ENCODE data around the gene GOLGA1.
"Not testable (repeated sequence)": the region's sequence is repeated elsewhere in the genome, so short reads cannot be mapped to it uniquely, and the experiment has no call there.

Gene GOLGA1

GRCh38 chr9:124939944-124940343, 939 bp downstream of the GOLGA1 start:
- no peak for DNase-seq

DNA sequence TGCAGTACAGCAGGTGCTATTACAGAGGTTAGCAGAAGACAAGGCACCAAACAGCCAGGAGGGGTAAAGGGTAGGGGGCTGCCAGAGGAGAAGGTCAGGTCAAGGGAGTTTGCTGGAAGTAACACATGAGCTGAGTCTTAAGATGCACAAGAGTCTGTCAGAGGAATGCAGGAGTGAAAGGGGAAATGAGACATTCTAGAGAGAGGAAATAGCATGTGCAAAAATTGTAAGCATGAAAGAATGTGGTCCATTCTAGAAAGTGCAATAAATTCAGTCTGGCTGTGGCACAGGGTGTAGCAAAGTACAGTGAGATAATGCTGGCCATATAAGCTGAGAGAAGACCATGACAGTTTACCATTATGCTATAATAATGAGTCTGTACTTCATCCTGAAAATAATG, 6.6 kb downstream of the GOLGA1 start:
- DNase-seq, result no peak

DNA sequence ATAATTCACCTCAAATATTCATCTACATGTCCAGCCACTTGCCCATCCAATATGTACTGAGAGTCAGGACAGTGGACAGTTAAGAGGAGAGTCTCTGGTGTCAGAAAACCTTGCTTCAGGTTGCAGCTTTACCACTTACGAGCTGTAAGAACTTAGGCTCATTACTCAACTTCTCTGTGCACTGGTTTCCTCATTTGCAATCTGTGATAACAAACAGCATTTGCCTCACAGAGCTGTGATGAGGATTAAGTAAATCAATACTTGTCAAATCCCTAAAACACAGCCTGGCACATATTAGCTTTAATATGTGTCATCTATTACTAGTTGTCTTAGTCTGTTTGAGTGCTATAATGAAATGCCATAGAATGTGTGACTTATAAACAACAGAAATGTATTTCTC, 8.6 kb downstream of the GOLGA1 start:
- DNase-seq, result no peak

DNA sequence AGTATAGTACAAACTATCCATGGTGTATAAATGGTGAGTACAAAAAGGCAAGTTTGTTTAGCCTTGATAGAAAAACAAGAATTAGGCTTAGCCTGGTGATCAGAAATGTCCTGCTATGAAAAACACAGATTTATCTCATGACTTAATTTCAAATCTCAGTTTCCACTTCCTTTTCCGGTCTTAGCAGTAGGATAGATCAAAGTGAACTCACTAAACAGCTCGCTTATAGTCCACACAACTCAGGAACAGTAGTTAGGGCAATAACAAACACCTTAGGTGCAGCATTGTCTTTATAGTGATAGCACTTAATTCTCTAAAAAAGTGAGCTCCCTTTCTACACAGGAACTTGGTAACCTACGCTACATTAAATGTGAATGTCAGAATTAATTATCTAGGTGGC, 11.4 kb downstream of the GOLGA1 start:
- no peak for DNase-seq

DNA sequence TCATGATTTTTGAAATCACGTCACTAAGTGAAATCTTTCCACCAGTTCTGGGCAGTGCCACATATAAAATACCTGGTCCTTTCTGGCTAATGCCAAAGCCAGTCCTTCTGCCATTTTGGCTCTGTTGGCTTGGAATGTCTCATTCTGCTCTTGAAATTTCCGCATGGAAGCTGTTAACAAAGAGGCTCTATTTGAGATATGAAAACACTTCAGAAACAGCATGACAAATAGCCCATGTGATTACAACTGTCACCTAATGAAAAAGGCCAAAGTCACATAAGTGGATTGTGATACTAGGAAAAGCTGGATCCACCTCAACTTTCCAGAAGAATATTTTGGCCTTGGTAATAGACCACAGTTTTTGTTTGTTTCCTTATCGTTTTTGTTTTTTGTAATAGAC, 12.8 kb downstream of the GOLGA1 start:
- no peak for DNase-seq

DNA sequence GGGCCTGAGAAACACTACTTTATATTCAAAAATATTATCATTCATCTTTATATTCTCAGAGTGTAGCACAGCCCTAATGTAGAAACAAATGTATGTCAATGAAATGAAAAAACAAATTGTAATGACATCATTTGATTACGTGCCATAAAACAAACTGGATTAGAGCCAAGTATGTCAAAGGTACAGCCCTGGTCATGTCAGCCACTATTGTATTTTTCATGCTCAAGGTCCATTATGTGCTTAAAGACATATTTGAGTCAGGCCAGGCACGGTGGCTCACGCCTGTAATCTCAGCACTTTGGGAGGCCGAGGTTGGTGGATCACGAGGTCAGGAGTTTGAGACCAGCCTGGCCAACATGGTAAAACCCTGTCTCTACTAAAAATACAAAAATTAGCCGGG, 20.5 kb downstream of the GOLGA1 start:
- not testable (repeated sequence) for DNase-seq

GRCh38 chr9:124914753-124915405, 26.0 kb downstream of the GOLGA1 start:
- no peak for DNase-seq

DNA sequence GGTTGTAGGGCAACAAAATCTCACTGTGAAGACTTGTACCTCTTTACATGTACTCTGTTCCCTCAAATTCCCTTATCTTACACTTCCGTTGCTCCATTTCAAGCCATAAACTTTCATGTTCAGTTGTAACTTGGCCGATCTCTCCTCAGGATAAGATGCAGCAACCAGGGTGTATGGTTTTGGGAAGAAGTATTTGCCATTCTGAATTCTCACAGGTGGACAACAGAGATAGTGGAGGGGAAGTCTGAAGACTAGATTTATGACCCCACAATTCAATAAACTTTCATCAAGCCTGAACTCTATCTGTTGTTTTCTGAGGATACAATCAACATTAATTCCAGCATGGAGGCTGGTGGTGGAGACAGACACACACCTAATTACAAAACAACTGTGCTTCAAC, 27.5 kb downstream of the GOLGA1 start:
- DNase-seq, result no peak

DNA sequence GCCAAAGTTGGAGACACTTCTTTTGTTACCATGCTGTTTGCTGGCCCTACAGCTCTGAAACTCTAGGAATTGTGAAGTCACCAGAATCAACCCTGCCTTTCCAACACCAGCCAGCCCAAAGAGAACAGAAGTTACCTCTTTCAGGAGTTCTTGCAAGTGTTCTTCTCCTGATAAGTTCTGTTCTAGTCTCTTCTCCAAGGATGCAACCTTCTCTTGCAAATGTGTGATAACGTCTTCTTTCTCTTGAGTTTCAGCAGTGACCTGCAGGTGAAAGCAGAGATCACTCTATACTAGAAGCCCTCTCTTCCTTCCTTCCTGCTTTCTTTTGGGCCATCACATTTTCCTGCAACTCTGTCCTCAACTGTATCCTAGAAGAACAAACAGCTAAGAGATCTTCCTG, 29.1 kb downstream of the GOLGA1 start:
- DNase-seq, result no peak

DNA sequence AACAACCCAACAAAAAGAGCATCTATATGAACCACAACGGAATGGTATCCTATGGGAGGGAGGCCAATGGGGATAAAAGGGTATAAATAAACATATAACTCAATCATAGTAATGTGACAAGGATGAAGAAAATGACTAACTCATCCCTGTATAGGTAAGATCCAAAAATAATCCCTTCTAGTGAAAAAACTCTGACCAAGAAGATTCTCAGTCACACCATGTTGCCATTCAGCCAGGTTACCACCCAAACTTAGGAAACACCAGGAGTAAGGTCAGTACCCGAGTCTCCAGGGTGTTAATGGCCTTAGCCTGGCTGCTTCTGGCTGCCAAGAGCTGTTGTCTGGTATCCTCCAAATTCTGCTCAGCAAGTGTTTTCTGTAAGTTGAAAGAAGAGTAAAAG, 32.8 kb downstream of the GOLGA1 start:
- no peak for DNase-seq

- DNase-seq, result no peak
Measured at GRCh38 chr9:124906966-124907365, 33.9 kb downstream of the GOLGA1 start.

DNA sequence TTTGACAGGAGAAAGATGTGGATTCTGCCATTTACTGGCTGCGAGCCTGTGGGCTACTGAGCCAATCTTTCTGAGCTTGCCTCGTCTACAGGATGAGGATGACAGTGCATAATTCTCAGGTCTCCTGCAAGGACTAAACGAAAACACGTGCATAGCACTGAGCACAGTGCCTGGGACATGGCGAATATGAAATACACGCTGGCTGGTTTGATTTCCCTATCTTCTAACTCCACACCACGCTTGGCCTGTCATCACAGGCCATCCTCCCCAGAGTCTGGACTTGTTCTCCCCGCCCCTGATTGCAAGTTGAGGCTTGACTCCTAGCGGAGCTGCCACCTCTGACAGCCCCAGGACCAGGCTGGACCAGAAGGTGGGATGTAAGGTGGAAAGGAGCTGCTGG, 41.0 kb downstream of the GOLGA1 start:
- DNase-seq, result no peak

DNA sequence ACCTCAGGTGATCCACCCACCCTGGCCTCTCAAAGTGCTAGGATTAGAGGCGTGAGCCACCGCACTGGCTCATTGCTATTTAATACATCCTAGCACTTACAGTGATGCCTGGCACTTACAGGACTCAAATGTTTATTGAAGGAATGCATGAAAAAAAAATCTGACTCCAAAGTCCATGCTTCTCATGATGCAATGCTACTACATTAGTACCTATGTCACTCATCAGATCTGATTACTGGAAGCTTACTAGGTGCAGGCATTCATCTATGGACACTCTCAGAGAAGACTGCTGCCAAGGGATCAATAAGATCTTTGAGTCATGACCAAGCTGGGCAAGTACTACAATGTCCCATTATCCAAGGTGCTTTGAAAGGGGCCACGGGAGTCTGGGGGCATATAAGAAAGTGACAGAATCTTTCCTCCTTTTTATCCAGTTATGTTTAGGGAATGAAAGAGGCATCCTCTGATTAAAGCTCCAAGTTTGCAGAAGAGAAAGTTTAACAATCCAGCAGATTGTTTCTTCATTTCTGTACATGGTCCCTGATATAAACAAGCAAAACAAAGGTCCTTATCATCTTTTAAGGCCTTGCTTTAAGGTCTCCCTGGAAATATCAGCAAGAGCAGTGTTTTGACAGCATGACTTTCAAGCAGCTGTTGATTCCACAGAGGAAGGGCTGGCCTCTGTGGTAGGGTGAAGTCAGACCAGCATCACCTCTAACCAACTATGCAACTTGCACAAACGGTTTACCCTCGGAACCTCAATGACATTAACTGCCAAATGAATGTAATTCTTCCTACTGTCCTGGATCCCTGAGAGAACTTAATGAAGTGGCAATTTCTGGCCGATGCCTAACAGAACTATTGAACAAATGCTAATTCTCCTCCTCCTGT, 43.1 kb downstream of the GOLGA1 start:
- no peak for DNase-seq

DNA sequence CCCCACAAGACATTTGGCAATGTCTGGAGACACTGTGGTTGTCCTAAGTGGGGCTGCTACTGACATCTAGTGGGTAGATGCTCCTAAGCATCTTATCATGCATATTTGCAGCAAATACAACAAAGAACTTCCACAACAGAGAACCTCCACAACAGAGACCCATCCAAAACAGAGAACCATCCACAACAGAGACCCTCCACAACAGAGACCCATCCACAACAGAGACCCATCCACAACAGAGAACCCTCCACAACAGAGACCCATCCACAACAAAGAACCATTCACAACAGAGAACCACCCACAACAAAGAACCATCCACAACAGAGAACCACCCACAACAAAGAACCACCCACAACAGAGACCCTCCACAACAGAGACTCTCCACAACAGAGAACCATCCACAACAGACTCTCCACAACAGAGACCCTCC, 46.1 kb downstream of the GOLGA1 start:
- DNase-seq, result peak; percentile 19

DNA sequence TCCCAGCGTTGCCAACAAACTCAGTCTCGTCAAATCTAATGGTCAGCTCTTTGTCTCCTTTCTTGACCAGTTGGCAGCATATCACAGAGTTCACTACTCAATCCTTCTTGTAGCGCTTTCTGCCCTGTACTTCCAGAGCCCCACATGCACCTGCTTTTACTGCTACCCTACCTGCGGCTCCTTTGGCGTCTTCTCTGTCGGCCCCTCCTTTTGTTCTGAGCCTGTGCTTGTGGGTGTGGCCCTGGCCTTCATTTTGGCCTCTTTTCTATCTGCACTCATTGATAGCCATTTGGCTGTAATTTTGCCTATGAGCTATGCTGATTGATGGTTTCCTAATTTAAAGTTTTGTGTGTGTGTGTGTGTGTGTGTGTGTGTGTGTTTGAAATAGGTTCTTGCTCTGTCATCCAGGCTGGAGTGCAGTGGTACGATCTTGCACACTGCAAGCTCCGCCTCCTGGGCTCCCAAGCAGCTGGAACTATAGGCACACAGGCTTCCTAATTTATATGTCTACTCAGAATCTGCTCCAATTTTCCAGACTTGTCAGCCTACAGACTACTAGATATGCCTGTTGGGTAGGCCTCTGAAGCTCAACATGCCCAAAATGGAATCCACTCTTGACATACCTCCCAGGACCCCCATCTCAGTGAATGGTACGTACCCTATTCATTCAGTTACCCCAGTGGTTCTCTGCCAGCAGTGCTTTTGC, 46.7 kb downstream of the GOLGA1 start:
- DNase-seq, result no peak

DNA sequence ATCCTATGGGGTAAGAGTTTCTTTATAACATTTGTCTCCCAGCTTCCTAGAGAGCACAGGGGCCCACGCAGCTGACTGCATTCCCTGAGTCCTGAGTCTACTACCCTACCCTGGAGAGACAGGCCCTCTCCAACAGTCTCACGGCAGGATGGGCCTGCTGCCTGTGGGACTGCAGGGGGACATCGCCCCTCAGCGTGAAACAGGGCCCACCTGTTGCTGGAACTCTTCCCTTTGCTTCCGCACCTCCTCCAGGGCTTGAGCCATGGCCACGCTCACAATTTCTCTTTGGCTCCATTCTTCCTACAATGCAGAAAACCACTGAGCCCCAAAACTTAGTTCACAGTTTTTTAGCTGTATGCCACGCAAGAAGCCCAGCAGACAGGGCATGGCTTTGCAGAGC, 50.7 kb downstream of the GOLGA1 start:
- no peak for DNase-seq

- no peak for DNase-seq
Measured at GRCh38 chr9:124889006-124889405, 51.9 kb downstream of the GOLGA1 start.

DNA sequence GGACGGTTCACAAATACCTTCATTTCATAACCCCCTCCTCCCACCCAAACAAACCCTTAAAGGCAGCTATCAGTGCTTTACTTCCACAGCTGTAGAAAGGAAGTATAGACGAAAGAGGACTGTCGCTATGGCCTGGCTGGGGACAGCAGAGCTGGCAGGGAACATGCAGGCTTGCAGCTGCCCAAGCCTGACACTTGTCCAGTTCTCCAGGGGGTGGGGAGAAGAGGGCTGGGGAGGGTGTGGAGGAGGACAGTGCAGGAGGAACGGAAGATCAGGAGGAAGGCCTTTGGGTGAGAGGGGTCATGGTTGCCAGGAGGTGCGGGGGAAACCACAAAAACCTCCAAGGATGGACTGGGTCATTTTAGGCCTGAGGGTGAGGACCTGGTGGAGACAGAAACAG, 53.1 kb downstream of the GOLGA1 start:
- no peak for DNase-seq

DNA sequence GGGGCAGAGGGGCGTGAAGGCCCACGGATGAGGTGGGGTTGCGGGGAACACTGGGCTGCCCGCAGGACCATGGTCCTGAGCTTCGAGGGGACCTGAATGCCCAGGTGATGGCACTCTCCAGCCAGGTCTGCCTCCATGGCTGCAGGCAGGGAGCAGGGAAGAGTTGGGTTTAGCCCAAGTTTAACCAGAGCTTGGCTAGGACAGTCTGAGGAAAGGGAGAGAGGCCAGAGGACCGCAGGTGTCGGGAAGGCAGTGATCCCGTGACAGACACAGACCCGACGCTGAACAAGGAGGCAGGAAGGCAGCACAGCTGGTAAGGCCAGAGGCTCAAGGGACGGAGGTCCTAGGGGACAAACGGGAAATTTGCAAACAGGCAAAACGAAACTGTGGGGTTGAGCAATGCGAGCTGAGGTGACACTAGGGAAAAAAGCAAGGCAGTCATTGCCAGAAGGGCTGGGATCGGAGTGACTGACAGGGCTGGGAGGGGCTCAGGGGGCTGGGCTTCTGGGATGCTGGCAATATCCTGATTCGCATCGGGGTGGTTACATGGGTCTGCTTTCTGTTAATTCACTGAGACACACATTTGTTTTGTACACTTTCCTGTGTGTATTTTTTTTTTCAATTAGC, 53.9 kb downstream of the GOLGA1 start:
- no peak for DNase-seq

DNA sequence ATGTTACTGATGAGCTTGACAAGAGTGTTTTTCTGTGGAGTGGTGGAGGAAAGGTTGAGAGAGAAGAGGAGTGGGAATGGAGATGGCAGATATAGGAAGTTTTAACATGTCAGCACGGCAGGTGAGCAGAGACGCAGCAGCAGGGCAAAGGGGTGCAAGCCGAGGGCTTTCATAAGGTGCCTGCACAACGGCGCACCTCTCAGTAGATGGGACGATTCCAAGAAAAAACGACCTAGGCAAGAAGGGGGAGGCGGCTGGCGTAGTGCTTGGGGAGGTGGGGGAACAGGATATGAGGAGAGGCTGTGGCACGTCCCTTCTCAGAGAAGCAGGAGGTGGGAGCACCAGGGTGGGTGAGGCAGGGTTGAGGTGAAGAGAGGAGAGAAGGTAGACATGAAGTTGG, 54.4 kb downstream of the GOLGA1 start:
- no peak for DNase-seq

DNA sequence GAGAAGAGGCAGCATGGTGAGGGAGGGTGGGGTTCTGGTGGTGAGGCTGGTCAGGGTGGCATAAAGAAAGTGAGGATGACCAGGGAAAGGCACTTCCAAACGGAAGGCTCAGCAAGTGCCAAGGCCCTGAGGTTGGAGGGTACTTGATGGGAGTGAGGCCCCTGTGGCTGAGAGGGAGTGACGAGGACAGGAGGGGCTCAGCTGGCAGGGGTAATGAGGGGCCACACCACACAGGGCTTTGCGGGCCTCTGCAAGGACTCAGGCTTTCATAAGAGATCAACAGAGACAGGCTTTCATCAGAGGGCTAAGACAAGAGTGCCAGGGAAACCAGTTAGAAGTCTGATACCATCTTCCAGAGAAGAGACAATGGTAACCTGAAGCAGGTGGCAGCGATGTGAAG, 55.3 kb downstream of the GOLGA1 start:
- no peak for DNase-seq

DNA sequence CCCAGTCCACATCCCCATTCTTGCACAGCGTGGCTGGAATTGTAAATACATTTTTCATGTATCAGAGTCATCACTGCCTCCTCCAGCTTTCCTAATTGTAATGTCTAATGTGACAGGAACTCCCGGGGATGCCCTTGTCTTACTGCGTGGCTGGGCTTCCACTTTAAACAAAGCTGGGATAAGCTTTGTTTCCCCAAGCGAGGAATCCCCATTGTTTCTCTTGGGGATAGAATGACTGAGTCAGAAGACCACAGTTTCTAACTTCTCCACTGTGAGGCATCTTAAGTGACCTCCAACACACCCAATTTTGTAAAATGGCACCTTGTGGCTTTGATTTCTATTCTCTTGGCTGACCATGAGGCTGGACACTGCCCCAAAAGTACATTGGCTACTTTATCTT, 56.5 kb downstream of the GOLGA1 start:
- no peak for DNase-seq

DNA sequence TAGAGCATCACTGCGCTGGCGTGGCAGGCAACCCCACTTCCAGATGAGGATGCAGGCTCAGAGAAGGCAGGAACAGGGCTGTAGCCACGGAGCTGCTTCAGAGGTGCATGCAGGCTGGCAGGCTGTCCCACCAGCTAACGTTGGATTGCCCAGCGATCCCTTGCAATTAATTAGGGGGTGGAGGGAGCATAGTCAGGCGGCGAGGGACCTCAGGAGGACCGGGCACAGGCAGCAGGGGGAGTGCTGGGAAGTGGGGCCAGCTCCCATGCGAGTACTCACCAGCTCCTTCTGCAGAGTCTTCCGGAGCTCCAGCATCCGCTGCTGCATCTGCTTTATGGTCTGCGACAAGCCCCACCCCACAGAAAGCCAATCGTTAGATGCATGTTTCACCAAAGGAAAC, 58.7 kb downstream of the GOLGA1 start:
- no peak for DNase-seq

Measured in stimulated activated CD4-positive, alpha-beta T cell treated with anti-CD3 and anti-CD28 coated beads, Interleukin-4, amount 100 ng/mL, for 1 hour (primary cell).